Measurements from ENCODE around the gene SPDYE3.
"Not testable (repeated sequence)": the region's sequence is repeated elsewhere in the genome, so short reads cannot be mapped to it uniquely, and the experiment has no call there.

SPDYE3 gene

GRCh38 chr7:100292162-100292561 lies 15.3 kb upstream of the SPDYE3 start:
- not testable (repeated sequence) for H3K36me3 ChIP-seq (ENCODE audit: control insufficient read depth, insufficient read depth, low read length); H3K27ac ChIP-seq (ENCODE audit: low read depth, low read length, severe bottlenecking); H3K4me3 ChIP-seq (ENCODE audit: extremely low read depth, insufficient read depth, low read length, poor library complexity, severe bottlenecking); H3K9me3 ChIP-seq (ENCODE audit: control insufficient read depth, low read length); H3K4me1 ChIP-seq (ENCODE audit: control insufficient read depth, insufficient read depth, low read length, poor library complexity, severe bottlenecking)
- 100% methylated on average over 1 of the region's 1 CpG for WGBS, 2 experiments (ENCODE audit: insufficient coverage in 2 of 2)

GRCh38 chr7:100295269-100295668 lies 12.2 kb upstream of the SPDYE3 start:
- not testable (repeated sequence) for H3K9me3 ChIP-seq (ENCODE audit: control insufficient read depth, low read length); H3K4me1 ChIP-seq (ENCODE audit: control insufficient read depth, insufficient read depth, low read length, poor library complexity, severe bottlenecking); H3K36me3 ChIP-seq (ENCODE audit: control insufficient read depth, insufficient read depth, low read length); H3K4me3 ChIP-seq (ENCODE audit: extremely low read depth, insufficient read depth, low read length, poor library complexity, severe bottlenecking); H3K27ac ChIP-seq (ENCODE audit: low read depth, low read length, severe bottlenecking)
- WGBS, 2 experiments (ENCODE audit: insufficient coverage in 2 of 2): 92 to 97% methylated on average over 6 to 9 of the region's 9 CpGs

DNA sequence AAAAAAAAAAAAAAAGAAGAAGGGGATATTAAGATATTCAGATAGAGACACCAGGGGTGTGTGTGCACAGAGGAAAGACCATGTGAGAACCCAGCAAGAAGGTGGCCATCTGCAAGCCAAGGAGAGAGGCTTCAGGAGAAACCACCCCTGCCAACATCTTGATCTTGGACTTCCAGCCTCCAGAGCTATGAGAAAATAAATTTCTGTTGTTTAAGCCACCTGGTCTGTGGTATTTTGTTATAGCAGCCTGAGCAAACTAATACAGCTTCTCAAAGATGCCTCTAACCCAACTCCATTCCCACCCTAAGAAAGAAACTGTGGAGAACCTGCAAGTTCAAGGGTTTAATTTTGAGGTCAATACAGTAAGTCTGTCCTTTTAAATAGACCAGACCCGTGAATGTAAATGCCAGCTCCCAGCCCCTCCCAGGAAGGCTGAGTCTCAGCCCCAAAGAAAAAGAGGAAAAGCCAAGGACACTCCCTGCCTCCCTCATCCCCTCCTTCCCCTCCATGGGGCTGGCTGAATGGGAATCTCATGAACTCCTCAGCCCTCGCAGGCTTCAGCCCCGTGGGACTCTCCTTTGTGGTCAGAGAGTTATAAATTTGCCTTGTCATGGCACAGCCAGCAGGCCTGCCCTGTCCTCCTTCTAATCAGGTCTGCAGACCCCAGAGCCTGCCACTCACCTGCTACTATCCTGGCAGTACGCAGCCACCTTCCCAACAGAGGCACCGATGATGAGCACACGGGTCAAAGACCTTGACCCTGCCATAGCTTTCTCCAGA lies 9.5 kb upstream of the SPDYE3 start:
- not testable (repeated sequence) for H3K4me1 ChIP-seq (ENCODE audit: control insufficient read depth, insufficient read depth, low read length, poor library complexity, severe bottlenecking); H3K4me3 ChIP-seq (ENCODE audit: extremely low read depth, insufficient read depth, low read length, poor library complexity, severe bottlenecking); H3K36me3 ChIP-seq (ENCODE audit: control insufficient read depth, insufficient read depth, low read length); H3K27ac ChIP-seq (ENCODE audit: low read depth, low read length, severe bottlenecking); H3K9me3 ChIP-seq (ENCODE audit: control insufficient read depth, low read length)
- WGBS, 2 experiments (ENCODE audit: insufficient coverage in 2 of 2): 76 to 85% methylated on average over 3 of the region's 6 CpGs

GRCh38 chr7:100298632-100298895 lies 8.9 kb upstream of the SPDYE3 start:
- WGBS, 2 experiments (ENCODE audit: insufficient coverage in 2 of 2): 90 to 93% methylated on average over 5 of the region's 7 CpGs
- H3K27ac ChIP-seq (ENCODE audit: low read depth, low read length, severe bottlenecking); H3K9me3 ChIP-seq (ENCODE audit: control insufficient read depth, low read length); H3K4me3 ChIP-seq (ENCODE audit: extremely low read depth, insufficient read depth, low read length, poor library complexity, severe bottlenecking); H3K4me1 ChIP-seq (ENCODE audit: control insufficient read depth, insufficient read depth, low read length, poor library complexity, severe bottlenecking); H3K36me3 ChIP-seq (ENCODE audit: control insufficient read depth, insufficient read depth, low read length): not testable (repeated sequence)

GRCh38 chr7:100304526-100304925 lies 3.0 kb upstream of the SPDYE3 start:
- 83% methylated on average over 5 of the region's 12 CpGs; no CpG with 5 or more reads in 1 of the 2 experiments for WGBS, 2 experiments (ENCODE audit: insufficient coverage in 2 of 2)
- H3K36me3 ChIP-seq (ENCODE audit: control insufficient read depth, insufficient read depth, low read length); H3K4me1 ChIP-seq (ENCODE audit: control insufficient read depth, insufficient read depth, low read length, poor library complexity, severe bottlenecking); H3K27ac ChIP-seq (ENCODE audit: low read depth, low read length, severe bottlenecking); H3K4me3 ChIP-seq (ENCODE audit: extremely low read depth, insufficient read depth, low read length, poor library complexity, severe bottlenecking); H3K9me3 ChIP-seq (ENCODE audit: control insufficient read depth, low read length): not testable (repeated sequence)

DNA sequence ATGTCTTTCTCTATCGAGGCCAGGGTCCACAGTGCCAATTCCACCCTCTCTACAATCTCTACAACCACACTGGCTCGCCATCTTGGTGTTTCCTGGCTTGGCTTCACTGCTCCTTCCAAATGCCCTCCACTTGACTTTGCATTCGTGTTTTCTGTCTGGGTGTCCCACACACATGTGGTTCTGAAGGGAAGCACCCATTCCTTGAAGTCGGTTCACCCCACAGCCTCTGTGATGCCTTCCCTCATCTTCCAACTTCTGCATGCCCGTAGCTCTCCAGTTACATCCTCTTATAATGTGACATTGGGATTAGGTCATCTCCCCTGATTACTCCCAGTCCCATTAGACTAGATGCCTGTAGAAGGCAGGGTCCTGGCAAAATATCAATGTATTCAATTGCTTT lies 10.8 kb downstream of the SPDYE3 start:
- H3K4me1 ChIP-seq (ENCODE audit: control insufficient read depth, insufficient read depth, low read length, poor library complexity, severe bottlenecking); H3K9me3 ChIP-seq (ENCODE audit: control insufficient read depth, low read length); H3K27ac ChIP-seq (ENCODE audit: low read depth, low read length, severe bottlenecking); H3K4me3 ChIP-seq (ENCODE audit: extremely low read depth, insufficient read depth, low read length, poor library complexity, severe bottlenecking); H3K36me3 ChIP-seq (ENCODE audit: control insufficient read depth, insufficient read depth, low read length): not testable (repeated sequence)
- 91% methylated on average over 4 of the region's 5 CpGs; no CpG with 5 or more reads in 1 of the 2 experiments for WGBS, 2 experiments (ENCODE audit: insufficient coverage in 2 of 2)

GRCh38 chr7:100321648-100322047 lies 14.1 kb downstream of the SPDYE3 start:
- WGBS, 2 experiments (ENCODE audit: insufficient coverage in 2 of 2): no CpG with 5 or more reads among the region's 1 CpG
- H3K9me3 ChIP-seq (ENCODE audit: control insufficient read depth, low read length); H3K4me1 ChIP-seq (ENCODE audit: control insufficient read depth, insufficient read depth, low read length, poor library complexity, severe bottlenecking); H3K36me3 ChIP-seq (ENCODE audit: control insufficient read depth, insufficient read depth, low read length); H3K4me3 ChIP-seq (ENCODE audit: extremely low read depth, insufficient read depth, low read length, poor library complexity, severe bottlenecking); H3K27ac ChIP-seq (ENCODE audit: low read depth, low read length, severe bottlenecking): not testable (repeated sequence)

- H3K4me3 ChIP-seq (ENCODE audit: extremely low read depth, insufficient read depth, low read length, poor library complexity, severe bottlenecking); H3K36me3 ChIP-seq (ENCODE audit: control insufficient read depth, insufficient read depth, low read length); H3K27ac ChIP-seq (ENCODE audit: low read depth, low read length, severe bottlenecking); H3K9me3 ChIP-seq (ENCODE audit: control insufficient read depth, low read length); H3K4me1 ChIP-seq (ENCODE audit: control insufficient read depth, insufficient read depth, low read length, poor library complexity, severe bottlenecking): not testable (repeated sequence)
- WGBS, 2 experiments (ENCODE audit: insufficient coverage in 2 of 2): 97 to 100% methylated on average over 1 to 5 of the region's 13 CpGs
Measured at GRCh38 chr7:100324194-100324593, 16.7 kb downstream of the SPDYE3 start.

GRCh38 chr7:100325671-100326070 lies 18.2 kb downstream of the SPDYE3 start:
- not testable (repeated sequence) for H3K4me3 ChIP-seq (ENCODE audit: extremely low read depth, insufficient read depth, low read length, poor library complexity, severe bottlenecking); H3K9me3 ChIP-seq (ENCODE audit: control insufficient read depth, low read length); H3K36me3 ChIP-seq (ENCODE audit: control insufficient read depth, insufficient read depth, low read length); H3K27ac ChIP-seq (ENCODE audit: low read depth, low read length, severe bottlenecking); H3K4me1 ChIP-seq (ENCODE audit: control insufficient read depth, insufficient read depth, low read length, poor library complexity, severe bottlenecking)
- 88 to 92% methylated on average over 6 to 7 of the region's 9 CpGs for WGBS, 2 experiments (ENCODE audit: insufficient coverage in 2 of 2)

DNA sequence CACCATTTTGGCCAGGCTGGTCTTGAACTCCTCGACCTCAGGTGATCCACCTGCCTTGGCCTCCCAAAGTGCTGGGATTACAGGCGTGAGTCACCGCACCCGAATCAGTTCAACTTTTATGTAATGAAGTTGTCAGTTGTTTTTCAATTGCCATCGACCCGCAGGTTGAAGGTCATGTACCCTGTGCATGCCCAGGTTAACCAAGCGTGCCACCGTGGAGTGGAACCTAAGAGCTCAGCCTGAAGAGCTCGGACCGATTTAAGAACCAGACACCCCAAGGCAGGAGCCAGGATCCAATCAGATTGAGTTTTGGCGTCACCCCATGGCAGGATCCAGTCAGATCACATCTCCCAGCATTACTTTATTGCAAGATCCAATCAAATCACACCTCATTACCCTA lies 19.4 kb downstream of the SPDYE3 start:
- not testable (repeated sequence) for H3K4me1 ChIP-seq (ENCODE audit: control insufficient read depth, insufficient read depth, low read length, poor library complexity, severe bottlenecking); H3K27ac ChIP-seq (ENCODE audit: low read depth, low read length, severe bottlenecking); H3K36me3 ChIP-seq (ENCODE audit: control insufficient read depth, insufficient read depth, low read length); H3K4me3 ChIP-seq (ENCODE audit: extremely low read depth, insufficient read depth, low read length, poor library complexity, severe bottlenecking); H3K9me3 ChIP-seq (ENCODE audit: control insufficient read depth, low read length)
- WGBS, 2 experiments (ENCODE audit: insufficient coverage in 2 of 2): 96 to 98% methylated on average over 7 of the region's 11 CpGs

DNA sequence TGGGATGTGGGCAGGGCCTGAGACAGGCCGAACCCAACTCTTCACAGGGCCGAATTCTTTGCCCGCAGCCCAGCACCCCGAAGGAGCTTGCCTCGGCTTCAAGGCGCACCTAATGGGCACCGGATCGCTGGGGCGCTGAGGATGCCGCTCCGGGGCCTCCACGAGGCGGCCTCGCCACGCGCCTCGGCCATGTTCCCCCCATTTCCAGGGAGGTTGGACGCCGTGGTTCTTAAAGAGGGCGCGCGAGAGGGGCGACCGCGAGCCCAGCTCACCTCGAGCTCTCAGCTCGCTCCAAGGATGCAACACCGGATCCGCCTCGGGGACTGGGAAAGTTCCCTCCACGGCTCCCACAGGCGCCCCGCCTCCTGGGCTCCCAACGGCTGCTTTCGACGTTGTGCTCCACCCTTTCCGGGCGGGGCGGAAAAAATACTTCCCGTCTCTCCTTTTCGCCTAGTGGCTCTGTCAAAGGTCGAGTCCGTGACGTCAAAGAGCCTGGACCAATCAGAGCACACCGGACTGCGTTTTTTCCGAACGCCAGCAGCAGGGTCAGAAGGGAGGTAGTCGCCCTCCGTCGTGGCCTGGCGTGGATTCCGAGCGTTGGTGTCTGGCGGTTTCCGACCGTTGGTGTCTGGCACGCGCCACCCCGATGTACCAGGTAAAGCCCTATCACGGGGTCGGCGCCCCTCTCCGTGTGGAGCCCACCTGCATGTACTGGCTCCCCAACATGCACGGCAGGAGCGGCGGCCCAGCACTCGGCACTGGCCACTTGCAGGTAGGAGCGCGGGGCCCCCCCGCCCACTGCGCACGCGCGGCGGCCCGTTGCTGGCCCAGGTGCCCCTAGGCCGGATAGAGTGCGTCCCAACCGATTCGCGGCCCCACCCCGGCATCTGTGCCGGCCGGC lies 28.3 kb downstream of the SPDYE3 start:
- Histone ChIP-seq H3K4me3 (ENCODE audit: extremely low read depth, insufficient read depth, low read length, poor library complexity, severe bottlenecking) (peak overlapping the region; percentile 58), H3K27ac (ENCODE audit: low read depth, low read length, severe bottlenecking) (peak overlapping the region; percentile 89)
- not testable (repeated sequence) for H3K4me1 ChIP-seq (ENCODE audit: control insufficient read depth, insufficient read depth, low read length, poor library complexity, severe bottlenecking); H3K9me3 ChIP-seq (ENCODE audit: control insufficient read depth, low read length); H3K36me3 ChIP-seq (ENCODE audit: control insufficient read depth, insufficient read depth, low read length)
- 0% methylated on average over 60 to 62 of the region's 85 CpGs for WGBS, 2 experiments (ENCODE audit: insufficient coverage in 2 of 2)
